ENCODE data around the gene FGF2.
"Not testable (repeated sequence)": the region's sequence is repeated elsewhere in the genome, so short reads cannot be mapped to it uniquely, and the experiment has no call there.

Gene FGF2

GRCh38 chr4:122847931-122848330 lies 21.3 kb downstream of the FGF2 start:
- no peak for DNase-seq (ENCODE audit: low spot score)

- DNase-seq (ENCODE audit: low spot score): not testable (repeated sequence)
Observed at GRCh38 chr4:122849789-122850188, 23.2 kb downstream of the FGF2 start.

GRCh38 chr4:122851568-122851967 lies 24.9 kb downstream of the FGF2 start:
- no peak for DNase-seq (ENCODE audit: low spot score)

- DNase-seq (ENCODE audit: low spot score): no peak
Observed at GRCh38 chr4:122854447-122855352, 28.1 kb downstream of the FGF2 start.

- no peak for DNase-seq (ENCODE audit: low spot score)
Observed at GRCh38 chr4:122855353-122855890, 28.8 kb downstream of the FGF2 start.

- DNase-seq (ENCODE audit: low spot score): no peak
Observed at GRCh38 chr4:122857160-122857559, 30.5 kb downstream of the FGF2 start.

GRCh38 chr4:122858705-122859104 lies 32.1 kb downstream of the FGF2 start:
- DNase-seq (ENCODE audit: low spot score): no peak

- DNase-seq (ENCODE audit: low spot score): no peak
Observed at GRCh38 chr4:122861172-122861943, 34.7 kb downstream of the FGF2 start.

GRCh38 chr4:122863639-122864038 lies 37.0 kb downstream of the FGF2 start:
- DNase-seq (ENCODE audit: low spot score): no peak

- no peak for DNase-seq (ENCODE audit: low spot score)
Observed at GRCh38 chr4:122865425-122865824, 38.8 kb downstream of the FGF2 start.

GRCh38 chr4:122868235-122868634 lies 41.6 kb downstream of the FGF2 start:
- DNase-seq (ENCODE audit: low spot score): not testable (repeated sequence)

- no peak for DNase-seq (ENCODE audit: low spot score)
Observed at GRCh38 chr4:122873146-122873545, 46.5 kb downstream of the FGF2 start.

GRCh38 chr4:122873821-122874593 lies 47.4 kb downstream of the FGF2 start:
- DNase-seq (ENCODE audit: low spot score): peak; percentile 20

GRCh38 chr4:122875949-122876348 lies 49.3 kb downstream of the FGF2 start:
- no peak for DNase-seq (ENCODE audit: low spot score)

- no peak for DNase-seq (ENCODE audit: low spot score)
Observed at GRCh38 chr4:122876456-122876855, 49.8 kb downstream of the FGF2 start.

- DNase-seq (ENCODE audit: low spot score): no peak
Observed at GRCh38 chr4:122879001-122879400, 52.4 kb downstream of the FGF2 start.

- no peak for DNase-seq (ENCODE audit: low spot score)
Observed at GRCh38 chr4:122882857-122883735, 56.5 kb downstream of the FGF2 start.

GRCh38 chr4:122884499-122884898 lies 57.9 kb downstream of the FGF2 start:
- no peak for DNase-seq (ENCODE audit: low spot score)

- no peak for DNase-seq (ENCODE audit: low spot score)
Observed at GRCh38 chr4:122889726-122890125, 63.1 kb downstream of the FGF2 start.

- DNase-seq (ENCODE audit: low spot score): no peak
Observed at GRCh38 chr4:122890147-122890795, 63.6 kb downstream of the FGF2 start.

GRCh38 chr4:122894827-122895226 lies 68.2 kb downstream of the FGF2 start:
- DNase-seq (ENCODE audit: low spot score): no peak

All from kidney capillary endothelial cell (primary cell).